Testis (tissue), 3 donors: ENCODE results near the gene PIP5K1B. TPM values are rescaled to one million over a fixed set of nuclear protein-coding genes. Genes with fewer than 3 reads are reported as not detected.

Experiments used
- DNase-seq: peaks from one replicate; pipeline ENCODE4 v3.0.0-alpha.2; 2019
- H3K27ac ChIP-seq, 2 donors: fragments of 200-600 bp; sonication (generic); one replicate each; pipeline ENCODE4 v1.5.1; 2019
- H3K27me3 ChIP-seq: fragments of 200-600 bp; sonication (generic); one replicate; pipeline ENCODE4 v1.5.1; 2019
- H3K36me3 ChIP-seq: fragments of 200-600 bp; sonication (generic); one replicate; pipeline ENCODE4 v1.5.1; 2017; ENCODE audit warnings: low read depth; ENCODE audit errors: missing control alignments
- H3K4me1 ChIP-seq: fragments of 200-600 bp; sonication (generic); one replicate; pipeline ENCODE4 v1.5.1; 2019
- H3K4me3 ChIP-seq, 2 donors: fragments of 200-600 bp; sonication (generic); one replicate each; pipeline ENCODE4 v1.5.1; 2017 to 2019
- H3K9me3 ChIP-seq: fragments of 200-600 bp; sonication (generic); one replicate; pipeline ENCODE4 v1.5.1; 2017
- CTCF ChIP-seq, 3 experiments: fragments of 450-650 bp in 2 of 3; fragments of 200-600 bp in 1 of 3; sonication (generic) in 1 of 3; IDR thresholded peaks; one replicate each; pipeline ENCODE4 v1.5.1; 2016 to 2019; ENCODE audit warnings: antibody characterized with exemption in 3 of 3, mild to moderate bottlenecking in 2 of 3, moderate library complexity in 1 of 3
- POLR2A ChIP-seq: fragments of 450-650 bp; IDR thresholded peaks from one replicate; pipeline ENCODE4 v1.6.1; 2017; ENCODE audit warnings: antibody characterized with exemption, mild to moderate bottlenecking, moderate library complexity
- WGBS, 2 donors: methylation state at CpG; one replicate each; pipeline ENCODE4 v1.1.5; 2018; 5-methylcytosine and 5-hydroxymethylcytosine counted together
- intact Hi-C: fragments of 100-400 bp; cut with DNase I; formaldehyde crosslinking; loops from one replicate; pipeline ENCODE4 v1.15.1; 2023; ENCODE audit warnings: low total_unique reads
- polyA plus RNA-seq: library from polyadenylated mRNA; stranded (reverse); fragments of 350-450 nt; fragmentation: Illumina TruSeq; extraction: RNeasy Lipid Tissue Mini Kit (QIAGEN cat#74804); gene quantifications from one replicate; pipeline ENCODE4 v1.2.3, GENCODE V29; 2014; ENCODE audit warnings: low read depth, low replicate concordance; ENCODE audit not compliant: insufficient read depth
- total RNA-seq, 2 donors: library from RNA; depleted of rRNA; stranded (reverse); fragments of >200 nt; gene quantifications; one replicate each; pipeline ENCODE4 v1.2.3, GENCODE V29; 2016

The PIP5K1B gene
- total and polyA plus RNA-seq, 3 donors from 2014 or later = 53.6 to 70.5 (median 66.9) TPM

GRCh38 chr9:68763104-68763503 is 58.1 kb downstream of the PIP5K1B start:
- Histone ChIP-seq H3K27me3 (no peaks in the 10 kb centered on the region), H3K4me3 (no peak overlapping the region), H3K4me1 (no peaks in the 10 kb centered on the region), H3K9me3 (no peaks in the 10 kb centered on the region), H3K27ac (no peak overlapping the region), H3K36me3 (no peaks in the 10 kb centered on the region)
- WGBS, 2 donors = 89% methylated on average over 3 of the region's 3 CpGs
- no peak for TF ChIP-seq POLR2A
- TF ChIP-seq CTCF (IDR thresholded peaks at IDR 0.05) = no peak
- intact Hi-C loops = no loop called here
- DNase-seq = no peak

DNA sequence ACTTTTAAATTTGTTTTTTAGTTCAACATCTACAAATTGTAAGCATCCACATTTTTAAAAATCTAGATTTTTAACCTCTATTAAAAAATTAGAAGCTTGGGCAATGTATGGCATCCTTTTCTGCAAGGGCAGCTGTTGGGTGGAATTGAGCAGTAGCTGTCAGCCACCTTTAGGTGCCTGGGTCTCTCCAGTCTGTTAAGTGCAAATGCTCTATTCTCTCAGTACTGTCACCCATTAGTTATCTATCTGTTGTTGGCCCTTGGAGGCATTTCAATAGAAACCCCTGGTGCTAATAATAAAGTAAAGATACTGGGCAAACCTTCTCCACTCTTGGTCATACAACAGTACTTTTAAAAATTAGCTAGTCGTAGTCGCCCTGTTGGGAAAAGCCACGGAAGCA is 63.6 kb downstream of the PIP5K1B start:
- Histone ChIP-seq H3K27ac (no peak overlapping the region), H3K4me3 (no peak overlapping the region), H3K4me1 (no peaks in the 10 kb centered on the region), H3K27me3 (no peaks in the 10 kb centered on the region), H3K36me3 (no peaks in the 10 kb centered on the region), H3K9me3 (no peaks in the 10 kb centered on the region)
- WGBS, 2 donors = 89 to 94% methylated on average over 3 of the region's 3 CpGs
- intact Hi-C loops = no loop called here
- TF ChIP-seq CTCF (IDR thresholded peaks at IDR 0.05) (no peak), POLR2A (no peak)
- DNase-seq = no peak

DNA sequence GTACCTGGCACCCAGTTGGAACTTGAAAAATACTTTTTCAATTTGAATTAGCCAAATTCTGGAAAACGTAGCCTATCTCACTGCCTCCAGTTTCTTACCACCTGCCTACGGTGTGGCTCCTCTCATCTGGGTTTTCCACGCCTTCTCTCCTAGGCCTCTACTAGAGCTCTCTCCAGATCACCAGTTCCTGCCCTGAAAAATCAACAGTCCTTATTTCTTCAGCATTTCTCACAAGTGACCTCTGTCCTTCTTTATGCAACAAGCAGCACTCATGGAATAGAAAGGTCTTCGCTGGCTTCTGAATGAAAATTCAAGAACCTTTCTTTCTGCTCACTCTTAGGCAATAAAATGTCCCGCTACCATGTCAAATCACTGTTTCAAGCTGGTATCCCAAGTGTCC is 64.8 kb downstream of the PIP5K1B start:
- Histone ChIP-seq H3K4me1 (no peaks in the 10 kb centered on the region), H3K27me3 (no peaks in the 10 kb centered on the region), H3K27ac (no peak overlapping the region), H3K36me3 (no peaks in the 10 kb centered on the region), H3K4me3 (no peak overlapping the region), H3K9me3 (no peaks in the 10 kb centered on the region)
- intact Hi-C loops = no loop called here
- WGBS, 2 donors = 84 to 95% methylated on average over 5 of the region's 5 CpGs
- TF ChIP-seq POLR2A (no peak), CTCF (IDR thresholded peaks at IDR 0.05) (no peak)
- no peak for DNase-seq

GRCh38 chr9:68771376-68771775 is 66.3 kb downstream of the PIP5K1B start:
- Histone ChIP-seq H3K36me3 (no peaks in the 10 kb centered on the region), H3K4me3 (no peak overlapping the region), H3K4me1 (no peaks in the 10 kb centered on the region), H3K27me3 (no peaks in the 10 kb centered on the region), H3K9me3 (no peaks in the 10 kb centered on the region), H3K27ac (no peak overlapping the region)
- no peak for TF ChIP-seq CTCF (IDR thresholded peaks at IDR 0.05)
- TF ChIP-seq POLR2A = no peak
- DNase-seq = no peak
- WGBS, 2 donors = 61 to 70% methylated on average over 1 of the region's 1 CpG
- intact Hi-C loops = no loop called here

DNA sequence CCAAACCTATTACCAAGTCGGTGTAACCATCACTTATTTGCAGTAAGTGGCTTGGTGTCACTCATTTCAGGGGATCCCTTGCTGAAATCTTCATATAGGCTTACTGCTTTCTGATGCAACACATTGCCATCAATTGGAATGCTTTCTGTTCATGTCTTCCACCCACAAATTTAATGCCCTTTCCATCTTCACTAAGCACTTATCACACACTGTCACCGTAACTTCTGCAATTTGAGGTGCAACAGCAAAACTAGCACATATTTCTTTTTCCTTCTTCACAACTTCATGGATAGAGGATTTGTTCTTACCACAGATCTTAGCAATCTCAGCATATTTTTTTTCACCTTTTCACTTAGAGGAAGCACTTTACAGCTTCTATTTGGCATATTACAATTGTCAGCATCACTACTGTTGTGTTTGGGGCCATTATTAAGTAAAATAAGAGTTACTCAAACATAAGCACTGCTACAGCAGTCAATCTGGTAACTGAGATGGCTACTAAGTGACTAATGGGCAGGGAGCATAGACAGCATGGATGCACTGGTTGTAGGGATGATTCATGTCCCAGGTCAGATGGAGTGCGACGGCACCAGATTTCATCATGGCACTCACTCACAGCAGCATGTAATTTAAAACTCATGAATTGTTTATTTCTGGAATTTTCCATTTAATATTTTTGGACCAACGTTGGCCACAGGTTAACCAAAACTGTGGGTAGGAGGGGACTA is 70.1 kb downstream of the PIP5K1B start:
- H3K36me3 ChIP-seq = no peaks in the 10 kb centered on the region
- H3K9me3 ChIP-seq = no peaks in the 10 kb centered on the region
- intact Hi-C loops = no loop called here
- WGBS, 2 donors = 91% methylated on average over 5 of the region's 5 CpGs
- TF ChIP-seq CTCF (IDR thresholded peaks at IDR 0.05) = no peak
- TF ChIP-seq POLR2A = no peak
- no peak overlapping the region for H3K4me3 ChIP-seq
- no peaks in the 10 kb centered on the region for H3K27me3 ChIP-seq
- H3K27ac ChIP-seq = no peak overlapping the region
- DNase-seq = no peak
- no peaks in the 10 kb centered on the region for H3K4me1 ChIP-seq
